Astrocyte of the spinal cord (primary cell): ENCODE measurements around the gene PDE10A.
A peak's percentile ranks its signal among the peaks of the same experiment; 100 is the strongest.

ENCODE experiments used
- DNase-seq: peaks from one replicate; pipeline ENCODE4 v3.0.0; 2011; ENCODE audit warnings: low read depth, low spot score
- H3K4me3 ChIP-seq: 2 replicates; pipeline ENCODE4 v1.5.1; 2011; ENCODE audit warnings: low read depth, mild to moderate bottlenecking, low read length, moderate library complexity
- CTCF ChIP-seq: IDR thresholded peaks from 2 replicates; pipeline ENCODE4 v1.5.1; 2012; ENCODE audit warnings: low read depth, mild to moderate bottlenecking, low read length, inconsistent platforms
- in situ Hi-C: cut with HindIII; loops from 2 replicates; pipeline ENCODE4 v1.10.0; 2017; ENCODE audit warnings: low sequenced_read_pairs

Gene PDE10A

GRCh38 chr6:165443462-165443861 lies 219.6 kb downstream of the PDE10A start:
- H3K4me3 ChIP-seq: no peak overlapping the region
- in situ Hi-C loops: no loop called here
- TF ChIP-seq CTCF: no peak
- DNase-seq: no peak

DNA sequence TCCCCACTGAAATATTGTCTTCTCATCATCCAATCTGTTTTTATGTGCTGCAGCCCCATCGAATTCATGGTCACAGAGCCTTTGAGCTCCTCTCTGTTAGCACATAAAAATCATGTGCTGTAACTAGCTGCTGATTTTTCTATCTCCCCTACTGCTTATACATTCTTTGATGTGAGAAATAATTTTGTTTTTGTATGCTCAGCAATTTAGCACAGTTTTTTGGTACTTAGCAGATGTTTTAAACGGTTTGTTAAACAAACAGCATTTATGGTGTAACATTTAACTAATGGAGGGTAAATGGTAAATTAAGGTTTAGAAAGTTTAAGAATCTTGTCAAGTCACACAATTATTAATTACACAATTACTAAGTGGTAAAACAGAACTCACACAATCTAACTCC lies 221.9 kb downstream of the PDE10A start:
- TF ChIP-seq CTCF: no peak
- in situ Hi-C loops: no loop called here
- DNase-seq: no peak
- H3K4me3 ChIP-seq: no peak overlapping the region

- TF ChIP-seq CTCF: peak; percentile 46
- DNase-seq: peak; percentile 77
- no peak overlapping the region for H3K4me3 ChIP-seq
- in situ Hi-C loops: no loop called here
Measured at GRCh38 chr6:165439928-165440554, 223.0 kb downstream of the PDE10A start.

- no peak for TF ChIP-seq CTCF
- no peak for DNase-seq
- in situ Hi-C loops: no loop called here
- H3K4me3 ChIP-seq: no peak overlapping the region
Measured at GRCh38 chr6:165426892-165427291, 236.1 kb downstream of the PDE10A start.

DNA sequence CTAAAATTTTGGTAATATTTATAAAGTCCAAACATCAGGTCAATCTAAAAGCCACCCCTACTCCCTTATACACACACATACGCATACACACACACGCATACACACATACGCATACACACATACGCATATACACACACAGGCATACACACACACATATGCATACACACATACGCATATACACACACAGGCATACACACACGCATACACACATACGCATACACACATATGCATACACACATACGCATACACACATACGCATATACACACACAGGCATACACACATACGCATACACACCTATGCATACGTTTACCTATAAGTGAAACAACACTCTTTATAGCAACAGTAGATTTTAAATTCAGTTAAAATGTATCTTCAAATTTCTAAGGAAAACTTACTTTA lies 240.8 kb downstream of the PDE10A start:
- H3K4me3 ChIP-seq: no peak overlapping the region
- no peak for DNase-seq
- in situ Hi-C loops: no loop called here
- TF ChIP-seq CTCF: no peak

DNA sequence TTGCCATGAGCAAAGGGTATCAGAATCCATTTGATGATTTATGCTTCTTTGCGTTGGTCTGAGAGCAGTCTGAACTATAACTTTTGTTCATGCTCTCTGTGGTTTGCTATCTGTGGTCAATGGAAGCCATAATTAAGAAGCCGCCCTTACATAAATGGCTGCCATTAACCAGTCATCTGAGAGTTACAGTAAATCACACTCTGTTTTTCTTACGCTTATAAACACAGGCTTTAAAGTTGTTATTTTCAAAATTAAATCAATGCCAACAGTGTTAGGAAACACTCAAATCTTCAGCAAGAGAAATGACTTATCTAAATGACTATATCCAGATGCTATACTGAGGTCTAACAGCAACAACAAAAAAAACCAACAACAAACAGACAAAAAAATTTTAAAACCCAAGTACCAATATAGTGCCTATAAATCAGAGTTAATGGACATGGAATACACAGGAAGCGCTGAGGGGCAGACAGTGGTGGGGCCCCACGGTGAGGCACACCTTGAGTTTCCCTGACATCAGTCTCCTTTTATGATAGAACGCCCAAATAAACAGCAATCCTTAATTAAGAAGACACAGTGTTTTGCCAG lies 245.7 kb downstream of the PDE10A start:
- in situ Hi-C loops: no loop called here
- no peak for DNase-seq
- no peak overlapping the region for H3K4me3 ChIP-seq
- no peak for TF ChIP-seq CTCF

DNA sequence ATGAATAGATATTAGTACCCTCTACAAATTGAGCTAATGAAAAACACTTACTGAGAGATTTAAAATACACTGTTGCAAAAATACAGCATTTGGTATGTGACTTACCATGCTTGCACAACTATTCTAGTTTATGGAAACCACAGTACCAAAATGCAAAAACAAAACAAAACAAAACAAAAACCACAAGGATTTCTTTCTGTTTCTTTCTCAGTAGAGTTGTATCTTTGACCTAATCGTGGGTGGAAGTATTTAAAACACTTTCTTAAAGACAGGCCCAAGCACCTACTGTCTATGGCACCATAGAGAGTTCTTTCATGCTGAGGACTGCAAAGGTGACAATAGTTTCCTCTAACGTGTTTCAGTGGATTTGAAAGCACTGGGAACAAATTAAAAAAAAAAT lies 258.3 kb downstream of the PDE10A start:
- DNase-seq: peak; percentile 2
- in situ Hi-C loops: no loop called here
- H3K4me3 ChIP-seq: no peak overlapping the region
- no peak for TF ChIP-seq CTCF
